H1 (cell line): ENCODE data around the gene RND3. TPM values are rescaled to one million over a fixed set of nuclear protein-coding genes. Genes with fewer than 3 reads are reported as not detected.

Experiments used
- CTCF ChIA-PET: fragments of 300-600 bp; sonication (Branson Sonifier 250); formaldehyde crosslinking; loops from one replicate; lab custom pipeline; 2021; ENCODE audit not compliant: partially characterized antibody; lab: Charles Lee
- POLR2A ChIA-PET: fragments of 300-600 bp; sonication (Branson Sonifier 250); formaldehyde crosslinking; loops from one replicate; lab custom pipeline; 2021; ENCODE audit warnings: inconsistent platforms; ENCODE audit not compliant: partially characterized antibody; lab: Charles Lee
- DNase-seq, 2 experiments: peaks; one replicate each; pipeline versions ENCODE4 v3.0.0 to v3.0.0-alpha.2; 2010 to 2022; ENCODE audit warnings: low spot score in 2 of 2, low read depth in 1 of 2, mixed read lengths in 1 of 2
- FAIRE-seq: peaks from 2 replicates; lab custom pipeline; 2011; peaks lifted over from hg19 to GRCh38; lab: Jason Lieb, UNC
- H2AFZ ChIP-seq: 2 replicates; pipeline ENCODE4 v1.8.1; 2012; ENCODE audit warnings: low read length, inconsistent platforms
- H2AK5ac ChIP-seq: 2 replicates; pipeline ENCODE4 v1.6.1; 2013; ENCODE audit warnings: low read depth, low read length
- H2BK120ac ChIP-seq: replicated peaks from 2 replicates; pipeline ENCODE3; 2013; ENCODE audit warnings: low read depth, low read length, inconsistent platforms
- H2BK12ac ChIP-seq: 2 replicates; pipeline ENCODE4 v1.6.1; 2013; ENCODE audit warnings: low read depth, low read length
- H2BK15ac ChIP-seq: 2 replicates; pipeline ENCODE4 v1.6.1; 2013; ENCODE audit warnings: low read length
- H2BK20ac ChIP-seq: 2 replicates; pipeline ENCODE4 v1.6.1; 2013; ENCODE audit warnings: low read length
- H2BK5ac ChIP-seq: 2 replicates; pipeline ENCODE4 v1.6.1; 2013; ENCODE audit warnings: low read depth, low read length
- H3K14ac ChIP-seq: 2 replicates; pipeline ENCODE4 v1.6.1; 2013; ENCODE audit warnings: inconsistent platforms; ENCODE audit not compliant: insufficient read length
- H3K18ac ChIP-seq: 2 replicates; pipeline ENCODE4 v1.6.1; 2013; ENCODE audit warnings: low read length; ENCODE audit errors: extremely low read depth
- H3K23ac ChIP-seq: 2 replicates; pipeline ENCODE4 v1.6.1; 2013; ENCODE audit warnings: inconsistent platforms; ENCODE audit not compliant: insufficient read length
- H3K23me2 ChIP-seq: 2 replicates; pipeline ENCODE4 v1.6.1; 2013; ENCODE audit warnings: low read depth, low read length
- H3K27ac ChIP-seq: 2 replicates; pipeline ENCODE4 v1.6.1; 2011; ENCODE audit warnings: low read depth, low read length, inconsistent platforms
- H3K27me3 ChIP-seq, 4 experiments: replicated peaks in 1 of 4; 1 replicate in 1 of 4; 2 replicates in 3 of 4; pipeline versions ENCODE4 v1.6.1 to v1.8.1; 2011 to 2013; ENCODE audit warnings: low read length in 3 of 4, mild to moderate bottlenecking in 3 of 4, inconsistent platforms in 2 of 4, mixed read lengths in 2 of 4, moderate library complexity in 1 of 4; ENCODE audit not compliant: control insufficient read depth in 3 of 4, insufficient read depth in 3 of 4; ENCODE audit errors: extremely low read depth in 1 of 4
- H3K36me3 ChIP-seq, 4 experiments: 2 replicates each; pipeline versions ENCODE4 v1.6.1 to v1.8.1; 2011 to 2013; ENCODE audit warnings: mild to moderate bottlenecking in 4 of 4, low read length in 3 of 4, moderate library complexity in 2 of 4, control low read depth in 1 of 4, inconsistent platforms in 1 of 4; ENCODE audit not compliant: insufficient read depth in 4 of 4, control insufficient read depth in 2 of 4
- H3K4ac ChIP-seq: replicated peaks from 2 replicates; pipeline ENCODE3; 2013; ENCODE audit warnings: low read length, low read depth, mixed read lengths, inconsistent platforms; ENCODE audit not compliant: insufficient read length
- H3K4me1 ChIP-seq, 4 experiments: replicated peaks in 1 of 4; 1 replicate in 1 of 4; 2 replicates in 3 of 4; pipeline versions ENCODE4 v1.6.1 to v1.8.1; 2011 to 2013; ENCODE audit warnings: low read length in 3 of 4, inconsistent platforms in 2 of 4, mixed read lengths in 1 of 4; ENCODE audit not compliant: insufficient read depth in 4 of 4, control insufficient read depth in 3 of 4
- H3K4me2 ChIP-seq, 2 experiments: 2 replicates each; pipeline versions ENCODE4 v1.6.1 to v1.8.1; 2011 to 2013; ENCODE audit warnings: low read depth in 2 of 2, low read length in 2 of 2, control low read depth in 1 of 2, inconsistent platforms in 1 of 2, mild to moderate bottlenecking in 1 of 2; ENCODE audit not compliant: insufficient read depth in 1 of 2
- H3K4me3 ChIP-seq, 4 experiments: fragments of 200-600, 300-600 bp in 1 of 4; sonication (generic), shearing (Covaris generic), sonication (Bioruptor Twin) in 1 of 4; 2 replicates each; pipeline versions ENCODE4 v1.5.1 to v1.8.1; 2011 to 2016; ENCODE audit warnings: low read length in 4 of 4, low read depth in 3 of 4, control low read depth in 2 of 4, inconsistent platforms in 2 of 4, mild to moderate bottlenecking in 2 of 4, mixed read lengths in 1 of 4, moderate library complexity in 1 of 4; ENCODE audit not compliant: insufficient read depth in 2 of 4; ENCODE audit errors: extremely low read depth in 1 of 4
- H3K56ac ChIP-seq: replicated peaks from 2 replicates; pipeline ENCODE3; 2013; ENCODE audit warnings: low read depth, mild to moderate bottlenecking, mixed read lengths, low read length, inconsistent platforms; ENCODE audit not compliant: insufficient read length
- H3K79me1 ChIP-seq: 2 replicates; pipeline ENCODE4 v1.6.1; 2013; ENCODE audit warnings: low read depth, low read length, control low read depth
- H3K79me2 ChIP-seq, 2 experiments: 2 replicates each; pipeline versions ENCODE4 v1.6.1 to v1.8.1; 2012 to 2013; ENCODE audit warnings: low read length in 2 of 2, mild to moderate bottlenecking in 2 of 2, inconsistent platforms in 1 of 2; ENCODE audit not compliant: insufficient read depth in 2 of 2, control insufficient read depth in 1 of 2
- H3K9ac ChIP-seq, 4 experiments: replicated peaks in 1 of 4; 1 replicate in 1 of 4; 2 replicates in 3 of 4; pipeline versions ENCODE4 v1.6.1 to v1.8.1; 2011 to 2013; ENCODE audit warnings: low read depth in 3 of 4, low read length in 3 of 4, control low read depth in 2 of 4, mild to moderate bottlenecking in 2 of 4, moderate library complexity in 2 of 4, inconsistent platforms in 1 of 4; ENCODE audit errors: extremely low read depth in 1 of 4
- H3K9me3 ChIP-seq, 2 experiments: 2 replicates each; pipeline versions ENCODE4 v1.6.1 to v1.8.1; 2012 to 2013; ENCODE audit warnings: mild to moderate bottlenecking in 2 of 2, moderate library complexity in 2 of 2, control low read depth in 1 of 2, inconsistent platforms in 1 of 2, low read depth in 1 of 2, low read length in 1 of 2, mixed read lengths in 1 of 2; ENCODE audit not compliant: insufficient read depth in 2 of 2
- H4K20me1 ChIP-seq, 2 experiments: replicated peaks in 1 of 2; 2 replicates each; pipeline versions ENCODE3 to v1.8.1; 2011 to 2013; ENCODE audit warnings: inconsistent platforms in 2 of 2, low read length in 2 of 2, mild to moderate bottlenecking in 1 of 2; ENCODE audit not compliant: insufficient read depth in 2 of 2, control insufficient read depth in 1 of 2
- H4K5ac ChIP-seq: 2 replicates; pipeline ENCODE4 v1.6.1; 2013; ENCODE audit warnings: low read length, low read depth, mixed read lengths, inconsistent platforms; ENCODE audit not compliant: insufficient read length
- H4K8ac ChIP-seq: 2 replicates; pipeline ENCODE4 v1.8.0; 2013; ENCODE audit warnings: mild to moderate bottlenecking, moderate library complexity, low read length, inconsistent platforms; ENCODE audit not compliant: insufficient read depth; ENCODE audit errors: extremely low read depth
- H4K91ac ChIP-seq: replicated peaks from 2 replicates; pipeline ENCODE3; 2013; ENCODE audit warnings: low read length, mixed read lengths, inconsistent platforms; ENCODE audit not compliant: insufficient read length
- ATF2 ChIP-seq: IDR thresholded peaks from 2 replicates; pipeline ENCODE4 v1.6.1; 2012; ENCODE audit warnings: low read length, inconsistent platforms
- CBX5 ChIP-seq: fragments of 300-800, 300-1000 bp; sonication (generic); IDR thresholded peaks from 2 replicates; pipeline ENCODE4 v1.7.1; 2016; ENCODE audit warnings: antibody characterized with exemption, low read length, low read depth
- CBX8 ChIP-seq: fragments of 300-800, 300-1000 bp; sonication (generic); IDR thresholded peaks from 2 replicates; pipeline ENCODE4 v1.7.1; 2016; ENCODE audit warnings: low read depth, low read length, borderline replicate concordance
- CHD2 ChIP-seq: IDR thresholded peaks from 2 replicates; pipeline ENCODE4 v1.6.1; 2012; ENCODE audit warnings: low read length, improper control_type of control experiment
- CTBP2 ChIP-seq: IDR thresholded peaks from 2 replicates; pipeline ENCODE4 v1.7.0; 2011; ENCODE audit warnings: borderline replicate concordance, mild to moderate bottlenecking, moderate library complexity, mixed read lengths, low read length; ENCODE audit not compliant: insufficient read depth, insufficient read length
- EZH2 ChIP-seq: fragments of 200-600 bp; sonication (generic); IDR thresholded peaks from 2 replicates; pipeline ENCODE4 v1.7.1; 2012; ENCODE audit warnings: low read depth, mild to moderate bottlenecking, moderate library complexity, low read length, inconsistent platforms; ENCODE audit not compliant: severe bottlenecking
- GTF2F1 ChIP-seq: IDR thresholded peaks from 2 replicates; pipeline ENCODE4 v1.6.1; 2012; ENCODE audit warnings: low read depth, low read length, improper control_type of control experiment, borderline replicate concordance
- POU5F1 ChIP-seq: IDR thresholded peaks from 2 replicates; pipeline ENCODE4 v1.6.1; 2011; ENCODE audit warnings: low read depth, mild to moderate bottlenecking, low read length, moderate library complexity
- SUZ12 ChIP-seq: fragments of 200-600 bp; sonication (generic); IDR thresholded peaks from 2 replicates; pipeline ENCODE4 v1.6.1; 2012; ENCODE audit warnings: mild to moderate bottlenecking, inconsistent platforms, low read length, moderate library complexity, mixed read lengths
- TAF7 ChIP-seq: optimal IDR thresholded peaks from 2 replicates; pipeline ENCODE3; 2011; ENCODE audit warnings: low read depth, mild to moderate bottlenecking, inconsistent platforms, low read length, moderate library complexity, borderline replicate concordance
- YY1 ChIP-seq: IDR thresholded peaks from 2 replicates; pipeline ENCODE4 v1.6.1; 2011; ENCODE audit warnings: low read depth, mild to moderate bottlenecking, low read length
- WGBS, 2 experiments: shearing (Covaris generic) in 1 of 2; methylation state at CpG; one replicate each; pipeline versions ENCODE4 v1.1.6 to v1.1.7; 2013 to 2015; ENCODE audit warnings: low lambda C conversion rate in 2 of 2, mixed read lengths in 2 of 2, inconsistent platforms in 1 of 2, low coverage in 1 of 2, missing lambda C conversion rate in 1 of 2; ENCODE audit not compliant: insufficient replicate concordance in 2 of 2, insufficient coverage in 1 of 2, insufficient read length in 1 of 2; ENCODE audit errors: extremely low coverage in 1 of 2, missing lambda C conversion rate in 1 of 2; 5-methylcytosine and 5-hydroxymethylcytosine counted together
- polyA plus RNA-seq, 7 experiments: library from polyadenylated mRNA; depleted of rRNA in 3 of 7; stranded (reverse) in 5 of 7; unstranded in 2 of 7; fragments of >200 nt in 5 of 7; fragments of 200-250 nt in 2 of 7; gene quantifications; 1 replicate in 5 of 7; 2 replicates in 1 of 7; 4 replicates in 1 of 7; pipeline versions ENCODE4 v1.2.1 to v1.2.3, GENCODE V29; 2011 to 2013; ENCODE audit warnings: missing spikeins in 2 of 7, mixed read lengths in 2 of 7
- total RNA-seq: library from RNA; stranded (reverse); fragmentation: NEBNext Ultra II Directional; extraction: Animal tissue kit (Norgen Biotek cat#: 25700); gene quantifications from 2 replicates; pipeline ENCODE4 v1.2.1, GENCODE V29; 2021
- TF ChIP-seq, protein P1 (sequence below): IDR thresholded peaks from 2 replicates; pipeline ENCODE4 v1.6.1; 2011; ENCODE audit warnings: low read depth, mild to moderate bottlenecking, low read length; ENCODE audit not compliant: insufficient read depth

RND3 gene
- total and polyA plus RNA-seq, 2 of the 8 experiments (the other 6 are each of a cell fraction or from before 2014, with no cell fraction given), result 12.2 to 25.6 TPM

DNA sequence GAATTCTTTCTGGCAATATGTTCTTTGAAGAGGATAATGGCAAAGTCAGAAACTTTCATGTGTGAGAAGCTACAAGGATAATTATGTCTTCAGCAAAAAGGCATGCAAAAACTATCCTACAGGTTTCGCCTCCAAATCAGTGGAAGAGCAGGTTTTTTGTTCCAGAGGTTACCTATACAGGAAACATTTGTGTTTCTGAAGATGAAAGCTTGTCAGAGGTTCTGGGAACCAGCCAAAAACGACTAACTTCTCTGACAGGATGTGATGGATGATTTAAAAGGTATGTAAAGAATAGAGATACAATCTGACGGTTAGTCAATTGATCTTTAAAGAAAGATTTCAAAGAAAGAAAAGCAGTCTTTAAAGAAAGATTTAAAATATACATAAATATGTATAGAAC lies 37.6 kb downstream of the RND3 start:
- Histone ChIP-seq H2AFZ (no peak overlapping the region), H4K5ac (no peak overlapping the region), H3K27me3 (no peaks in the 10 kb centered on the region), H3K4ac (no peak overlapping the region), H3K4me1 (no peaks in the 10 kb centered on the region), H2BK15ac (no peak overlapping the region), H3K23ac (no peak overlapping the region), H3K79me1 (no peaks in the 10 kb centered on the region), H4K91ac (no peak overlapping the region), H3K27ac (no peak overlapping the region), H3K9me3 (no peaks in the 10 kb centered on the region), H2BK20ac (no peak overlapping the region), H3K23me2 (no peaks in the 10 kb centered on the region), H3K9ac (no peak overlapping the region), H3K4me2 (no peak overlapping the region), H2BK5ac (no peak overlapping the region), H2BK12ac (no peak overlapping the region), H3K14ac (no peak overlapping the region), H3K36me3 (no peaks in the 10 kb centered on the region), H3K79me2 (no peaks in the 10 kb centered on the region), H3K4me3 (no peak overlapping the region), H4K8ac (no peak overlapping the region), H2BK120ac (no peak overlapping the region), H3K56ac (no peak overlapping the region), H3K18ac (no peak overlapping the region), H2AK5ac (no peak overlapping the region), H4K20me1 (no peaks in the 10 kb centered on the region)
- CTCF ChIA-PET, result interaction anchor here (0.5 kb wide), 1 partner anchor 720 kb away, joined by 3 read pairs; no protein-coding TSS in a partner anchor
- FAIRE-seq (no peak), DNase-seq (no peak)
- POLR2A ChIA-PET, result no interaction called here
- 88% methylated on average over 3 of the region's 3 CpGs; no CpG with 5 or more reads in 1 of the 2 experiments for WGBS, 2 experiments
- TF ChIP-seq EZH2 (no peak), POU5F1 (no peak), SUZ12 (no peak), GTF2F1 (no peak), CHD2 (no peak), YY1 (no peak), CBX5 (no peak), CTBP2 (no peak), CBX8 (no peak), ATF2 (no peak), TAF7 (no peak)
- TF ChIP-seq, protein P1, sequence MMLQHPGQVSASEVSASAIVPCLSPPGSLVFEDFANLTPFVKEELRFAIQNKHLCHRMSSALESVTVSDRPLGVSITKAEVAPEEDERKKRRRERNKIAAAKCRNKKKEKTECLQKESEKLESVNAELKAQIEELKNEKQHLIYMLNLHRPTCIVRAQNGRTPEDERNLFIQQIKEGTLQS, result no peak
